Left ventricle myocardium inferior (tissue), 1 donor: ENCODE measurements around the gene TNIK. TPM values are rescaled to one million over a fixed set of nuclear protein-coding genes. Genes with fewer than 3 reads are reported as not detected.

Experiments
- DNase-seq: peaks from one replicate; pipeline ENCODE4 v3.0.0-alpha.2; 2020
- H3K27ac ChIP-seq: fragments of 200-600 bp; replicated peaks from 2 replicates; pipeline ENCODE4 v1.8.0; 2021
- H3K27me3 ChIP-seq: fragments of 200-600 bp; 2 replicates; pipeline ENCODE4 v1.8.0; 2021; ENCODE audit warnings: low read depth
- H3K36me3 ChIP-seq: fragments of 200-600 bp; 2 replicates; pipeline ENCODE4 v1.8.0; 2021
- H3K4me1 ChIP-seq: fragments of 200-600 bp; 2 replicates; pipeline ENCODE4 v1.8.0; 2021
- H3K4me3 ChIP-seq: fragments of 200-600 bp; 2 replicates; pipeline ENCODE4 v1.8.0; 2021; ENCODE audit warnings: mild to moderate bottlenecking, moderate library complexity
- H3K9me3 ChIP-seq: fragments of 200-600 bp; replicated peaks from 2 replicates; pipeline ENCODE4 v1.8.0; 2021
- intact Hi-C: fragments of 100-400 bp; cut with micrococcal nuclease; formaldehyde crosslinking; loops from one replicate; pipeline ENCODE4 v1.11.0; 2022
- total RNA-seq: library from RNA; stranded (reverse); fragmentation: NEBNext Ultra II Directional; extraction: Animal tissue kit (Norgen Biotek cat#: 25700); gene quantifications from one replicate; pipeline ENCODE4 v1.2.1, GENCODE V29; 2021
- TF ChIP-seq, protein P1 (sequence below): fragments of 200-600 bp; IDR thresholded peaks from 2 replicates; pipeline ENCODE4 v1.8.0; 2021; ENCODE audit warnings: antibody characterized with exemption, mild to moderate bottlenecking, borderline replicate concordance
- donor health status: DM: no; HTN: yes; CAD: no; lungs with severe emphysema.

Gene TNIK
- total RNA-seq, 1 donor from 2014 or later = 28.6 TPM

DNA sequence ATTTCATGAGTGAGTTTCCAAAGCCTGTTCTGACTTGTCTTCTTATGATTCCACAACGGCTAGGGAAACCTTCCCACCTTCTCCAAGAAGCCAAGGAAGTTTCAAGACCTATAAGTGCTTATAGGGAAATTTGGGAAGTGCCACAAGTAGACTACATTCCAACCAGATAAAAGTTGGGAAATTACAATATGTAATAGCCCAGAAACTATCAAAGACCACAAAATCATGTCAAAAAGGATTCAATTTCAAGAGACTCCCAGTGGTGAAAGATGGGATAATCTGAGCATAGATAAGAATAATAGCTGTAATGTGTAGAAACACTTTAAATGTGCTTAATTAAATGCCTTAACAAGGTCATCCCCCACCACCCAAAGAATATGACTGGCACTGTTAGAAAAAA is 264.5 kb downstream of the TNIK start:
- TF ChIP-seq, protein P1, sequence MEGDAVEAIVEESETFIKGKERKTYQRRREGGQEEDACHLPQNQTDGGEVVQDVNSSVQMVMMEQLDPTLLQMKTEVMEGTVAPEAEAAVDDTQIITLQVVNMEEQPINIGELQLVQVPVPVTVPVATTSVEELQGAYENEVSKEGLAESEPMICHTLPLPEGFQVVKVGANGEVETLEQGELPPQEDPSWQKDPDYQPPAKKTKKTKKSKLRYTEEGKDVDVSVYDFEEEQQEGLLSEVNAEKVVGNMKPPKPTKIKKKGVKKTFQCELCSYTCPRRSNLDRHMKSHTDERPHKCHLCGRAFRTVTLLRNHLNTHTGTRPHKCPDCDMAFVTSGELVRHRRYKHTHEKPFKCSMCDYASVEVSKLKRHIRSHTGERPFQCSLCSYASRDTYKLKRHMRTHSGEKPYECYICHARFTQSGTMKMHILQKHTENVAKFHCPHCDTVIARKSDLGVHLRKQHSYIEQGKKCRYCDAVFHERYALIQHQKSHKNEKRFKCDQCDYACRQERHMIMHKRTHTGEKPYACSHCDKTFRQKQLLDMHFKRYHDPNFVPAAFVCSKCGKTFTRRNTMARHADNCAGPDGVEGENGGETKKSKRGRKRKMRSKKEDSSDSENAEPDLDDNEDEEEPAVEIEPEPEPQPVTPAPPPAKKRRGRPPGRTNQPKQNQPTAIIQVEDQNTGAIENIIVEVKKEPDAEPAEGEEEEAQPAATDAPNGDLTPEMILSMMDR = no peak
- Histone ChIP-seq H3K36me3 (no peaks in the 10 kb centered on the region), H3K4me3 (no peak overlapping the region), H3K4me1 (peaks cover 30% of the 10 kb centered on the region), H3K27me3 (no peaks in the 10 kb centered on the region), H3K27ac (no peak overlapping the region), H3K9me3 (no peaks in the 10 kb centered on the region)
- DNase-seq = no peak
- intact Hi-C loops = loop anchor here (10.0 kb wide), 1 partner anchor 259 kb away; no protein-coding TSS in a partner anchor

DNA sequence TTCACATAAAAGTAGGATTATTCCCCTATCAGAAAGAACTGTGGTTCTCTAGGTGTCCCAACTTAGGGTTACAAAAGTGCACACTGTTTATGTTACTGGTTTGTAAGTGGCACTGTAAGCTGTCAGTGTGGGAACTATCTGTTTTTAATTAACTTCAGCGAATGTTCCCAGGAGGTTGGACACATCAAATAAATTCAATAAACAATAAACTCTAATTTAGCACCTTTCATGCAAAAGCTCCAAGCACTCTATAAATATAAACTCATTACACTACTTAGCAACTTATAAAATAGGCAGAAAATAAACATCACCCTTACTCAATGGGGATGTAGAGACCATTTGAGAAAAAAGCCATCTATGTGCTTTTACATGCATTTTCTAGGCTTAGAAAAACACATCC is 265.2 kb downstream of the TNIK start:
- Histone ChIP-seq H3K4me3 (no peak overlapping the region), H3K9me3 (no peaks in the 10 kb centered on the region), H3K27ac (no peak overlapping the region), H3K4me1 (peaks cover 25% of the 10 kb centered on the region), H3K36me3 (no peaks in the 10 kb centered on the region), H3K27me3 (no peaks in the 10 kb centered on the region)
- DNase-seq = no peak
- intact Hi-C loops = loop anchor here (10.0 kb wide), 1 partner anchor 260 kb away; no protein-coding TSS in a partner anchor
- TF ChIP-seq, protein P1 = no peak

DNA sequence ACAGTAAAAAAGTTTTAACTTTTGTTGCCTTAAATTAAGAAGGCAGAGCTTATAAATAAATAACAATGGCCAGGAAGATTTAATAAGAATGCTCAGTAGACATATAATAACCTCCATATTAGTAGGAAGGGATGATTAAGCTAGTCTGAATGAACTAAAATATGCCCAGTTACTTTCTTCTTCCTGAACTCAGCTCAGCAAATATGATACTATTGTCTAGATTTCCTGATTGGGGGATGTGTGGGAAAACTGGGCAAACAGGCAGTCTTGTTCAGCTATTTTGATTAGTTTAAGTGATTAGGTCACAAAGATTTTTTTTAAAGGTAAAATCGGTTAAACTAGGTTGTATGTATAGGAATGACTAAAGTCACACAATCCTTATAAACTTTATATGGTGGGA is 266.5 kb downstream of the TNIK start:
- intact Hi-C loops = loop anchor here (10.0 kb wide), 1 partner anchor 261 kb away; no protein-coding TSS in a partner anchor
- Histone ChIP-seq H3K36me3 (no peaks in the 10 kb centered on the region), H3K27ac (no peak overlapping the region), H3K9me3 (no peaks in the 10 kb centered on the region), H3K4me3 (no peak overlapping the region), H3K27me3 (no peaks in the 10 kb centered on the region), H3K4me1 (peaks cover 13% of the 10 kb centered on the region)
- TF ChIP-seq, protein P1 = no peak
- DNase-seq = no peak

DNA sequence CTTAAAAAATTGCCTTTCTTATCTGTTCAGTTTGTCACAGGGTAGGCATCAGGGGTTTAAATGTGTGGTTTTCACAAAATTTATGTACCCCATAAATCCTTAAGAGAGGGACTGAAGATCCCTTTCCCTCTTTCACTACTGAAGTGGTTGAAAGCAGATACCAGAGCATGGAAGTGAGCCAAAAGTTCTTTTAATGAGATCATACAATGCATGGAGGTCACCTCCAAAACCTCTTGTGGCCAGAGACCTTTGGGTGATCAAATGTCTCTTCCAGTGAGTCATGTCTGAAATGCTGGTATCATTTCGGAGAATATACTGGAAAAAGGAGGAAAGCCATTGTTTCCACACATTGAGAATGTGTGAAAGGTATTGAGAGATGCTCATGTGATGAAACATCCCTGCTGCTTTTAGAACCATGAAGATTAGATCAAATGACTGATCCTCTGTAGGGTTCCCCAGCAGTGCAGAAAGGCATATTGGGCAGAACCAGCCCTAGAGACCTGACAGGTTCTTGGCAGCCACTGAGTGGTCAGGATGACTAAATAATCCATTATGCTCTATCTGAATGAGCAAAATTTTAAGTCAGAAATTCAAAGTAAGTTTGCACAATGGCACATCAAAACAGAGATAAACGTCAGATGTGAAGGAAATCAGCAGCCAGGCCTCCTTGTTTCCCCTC is 267.9 kb downstream of the TNIK start:
- intact Hi-C loops = loop anchor here (10.0 kb wide), 1 partner anchor 262 kb away; no protein-coding TSS in a partner anchor
- Histone ChIP-seq H3K27me3 (no peaks in the 10 kb centered on the region), H3K36me3 (no peaks in the 10 kb centered on the region), H3K27ac (no peak overlapping the region), H3K9me3 (no peaks in the 10 kb centered on the region), H3K4me3 (no peak overlapping the region), H3K4me1 (peaks cover 10% of the 10 kb centered on the region)
- no peak for DNase-seq
- TF ChIP-seq, protein P1 = no peak

DNA sequence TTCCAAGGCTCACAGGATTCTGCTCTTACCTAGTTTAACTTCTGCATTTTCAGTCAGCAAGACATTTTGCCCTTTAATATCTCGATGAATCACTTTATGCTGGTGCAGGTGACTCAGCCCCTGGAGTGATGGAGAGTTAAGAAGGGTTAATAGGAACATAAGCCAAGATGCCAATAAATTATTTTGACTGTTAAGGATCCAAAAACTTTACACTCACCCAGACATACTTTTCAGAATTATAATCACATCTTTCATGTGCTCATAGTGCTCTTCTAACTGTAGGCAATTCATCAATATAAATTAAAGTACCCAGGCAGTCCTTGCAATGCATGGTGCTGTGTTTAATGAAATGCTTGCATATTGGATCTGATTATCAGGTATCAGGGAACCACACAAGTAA is 269.5 kb downstream of the TNIK start:
- Histone ChIP-seq H3K36me3 (no peaks in the 10 kb centered on the region), H3K27me3 (no peaks in the 10 kb centered on the region), H3K4me3 (no peak overlapping the region), H3K4me1 (peaks cover 27% of the 10 kb centered on the region), H3K27ac (no peak overlapping the region), H3K9me3 (no peaks in the 10 kb centered on the region)
- DNase-seq = no peak
- TF ChIP-seq, protein P1 = no peak
- intact Hi-C loops = loop anchor here (10.0 kb wide), 1 partner anchor 264 kb away; no protein-coding TSS in a partner anchor
